SK-MEL-5 (cell line): ENCODE measurements around the gene EMC9. TPM values are rescaled to one million over a fixed set of nuclear protein-coding genes. Genes with fewer than 3 reads are reported as not detected.

Experiments
- DNase-seq: peaks from one replicate; pipeline ENCODE4 v3.0.0-alpha.2; 2016; ENCODE audit warnings: low read depth, low spot score
- in situ Hi-C: cut with HindIII; loops from 2 replicates; pipeline ENCODE4 v1.10.0; 2016; ENCODE audit warnings: low sequenced_read_pairs, high pct_unique_total_duplicates, low pct_unique_long_range_greater_than_20kb
- total RNA-seq: library from RNA; depleted of rRNA; stranded (reverse); fragments of >200 nt; shearing (Covaris generic); gene quantifications from 2 replicates; pipeline ENCODE4 v1.2.3, GENCODE V29; 2014

EMC9 gene
- total RNA-seq, 1 experiment from 2014 or later = 13.9 TPM

DNA sequence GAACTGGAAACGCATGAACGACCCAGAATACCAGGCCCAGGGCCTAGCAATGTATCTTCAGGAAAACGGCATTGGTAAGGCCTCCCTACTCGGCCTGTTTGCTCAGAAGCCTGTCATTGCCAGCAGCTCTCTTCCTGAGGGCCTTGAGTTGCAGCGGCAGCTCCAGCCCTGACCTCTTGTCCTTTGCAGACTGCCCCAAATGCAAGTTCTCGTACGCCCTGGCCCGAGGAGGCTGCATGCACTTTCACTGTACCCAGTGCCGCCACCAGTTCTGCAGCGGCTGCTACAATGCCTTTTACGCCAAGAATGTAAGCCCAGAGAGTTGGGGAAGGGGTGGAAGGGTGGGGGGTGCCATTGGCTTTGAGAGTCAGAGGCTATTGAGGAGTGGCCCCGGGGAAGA lies 15.9 kb upstream of the EMC9 start:
- in situ Hi-C loops = no loop called here
- DNase-seq = no peak

DNA sequence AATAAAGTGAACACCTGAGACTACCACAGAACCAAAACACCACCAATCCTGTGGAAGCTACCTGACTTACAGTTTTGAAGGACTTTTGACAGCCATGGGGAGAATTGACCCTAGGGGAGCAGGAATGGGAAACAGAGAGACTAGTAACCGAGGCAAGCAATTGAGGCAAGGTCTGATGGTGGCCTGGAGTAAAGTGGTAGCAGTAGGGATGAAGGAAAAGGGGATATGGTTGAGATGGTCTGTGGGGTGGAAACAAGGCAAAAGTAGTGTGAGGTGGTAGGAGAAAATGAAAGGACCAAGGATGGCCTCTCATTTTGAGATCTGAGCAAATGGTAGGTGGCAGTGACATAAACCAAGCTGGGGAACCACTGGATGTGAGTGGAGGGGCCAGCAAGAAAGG lies 15.4 kb upstream of the EMC9 start:
- in situ Hi-C loops = no loop called here
- no peak for DNase-seq

DNA sequence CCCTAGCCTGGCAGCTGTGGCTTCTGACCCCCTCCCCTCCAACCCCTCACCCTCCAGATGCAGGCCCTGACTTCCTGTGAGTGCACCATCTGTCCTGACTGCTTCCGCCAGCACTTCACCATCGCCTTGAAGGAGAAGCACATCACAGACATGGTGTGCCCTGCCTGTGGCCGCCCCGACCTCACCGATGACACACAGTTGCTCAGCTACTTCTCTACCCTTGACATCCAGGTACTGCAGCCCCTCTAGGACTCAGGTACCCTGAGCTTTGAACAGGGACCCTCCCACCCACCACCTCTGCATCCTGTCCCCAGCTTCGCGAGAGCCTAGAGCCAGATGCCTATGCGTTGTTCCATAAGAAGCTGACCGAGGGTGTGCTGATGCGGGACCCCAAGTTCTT lies 13.7 kb upstream of the EMC9 start:
- DNase-seq = no peak
- in situ Hi-C loops = no loop called here

DNA sequence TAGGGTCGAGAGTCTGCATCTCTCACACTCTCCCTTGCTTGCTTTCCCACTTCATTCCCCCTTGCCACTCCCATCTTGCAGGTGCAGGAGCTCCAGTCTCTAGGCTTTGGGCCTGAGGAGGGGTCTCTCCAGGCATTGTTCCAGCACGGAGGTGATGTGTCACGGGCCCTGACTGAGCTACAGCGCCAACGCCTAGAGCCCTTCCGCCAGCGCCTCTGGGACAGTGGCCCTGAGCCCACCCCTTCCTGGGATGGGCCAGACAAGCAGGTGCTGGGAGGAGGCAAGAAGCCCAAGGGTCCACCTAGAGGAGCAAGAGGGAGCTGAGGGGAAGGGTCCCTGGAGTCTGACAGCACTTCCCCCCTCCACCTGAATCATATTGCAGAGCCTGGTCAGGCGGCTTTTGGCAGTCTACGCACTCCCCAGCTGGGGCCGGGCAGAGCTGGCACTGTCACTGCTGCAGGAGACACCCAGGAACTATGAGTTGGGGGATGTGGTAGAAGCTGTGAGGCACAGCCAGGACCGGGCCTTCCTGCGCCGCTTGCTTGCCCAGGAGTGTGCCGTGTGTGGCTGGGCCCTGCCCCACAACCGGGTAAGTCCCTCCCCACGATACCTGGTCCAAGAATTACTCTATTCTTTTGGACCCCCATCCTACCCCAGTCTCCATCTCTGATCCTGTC lies 10.2 kb upstream of the EMC9 start:
- no peak for DNase-seq
- in situ Hi-C loops = no loop called here

DNA sequence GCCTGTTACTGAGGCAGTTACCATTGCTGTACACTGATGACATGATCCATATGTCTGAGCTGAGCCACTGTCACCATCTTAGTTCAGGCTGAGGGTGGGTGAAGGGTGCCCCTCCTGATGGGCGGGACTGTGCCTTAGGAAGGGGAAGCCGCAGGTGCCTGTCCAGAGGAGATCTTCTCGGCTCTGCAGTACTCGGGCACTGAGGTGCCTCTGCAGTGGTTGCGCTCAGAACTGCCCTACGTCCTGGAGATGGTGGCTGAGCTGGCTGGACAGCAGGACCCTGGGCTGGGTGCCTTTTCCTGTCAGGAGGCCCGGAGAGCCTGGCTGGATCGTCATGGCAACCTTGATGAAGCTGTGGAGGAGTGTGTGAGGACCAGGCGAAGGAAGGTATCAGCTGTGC lies 9.6 kb upstream of the EMC9 start:
- DNase-seq = no peak
- in situ Hi-C loops = no loop called here

DNA sequence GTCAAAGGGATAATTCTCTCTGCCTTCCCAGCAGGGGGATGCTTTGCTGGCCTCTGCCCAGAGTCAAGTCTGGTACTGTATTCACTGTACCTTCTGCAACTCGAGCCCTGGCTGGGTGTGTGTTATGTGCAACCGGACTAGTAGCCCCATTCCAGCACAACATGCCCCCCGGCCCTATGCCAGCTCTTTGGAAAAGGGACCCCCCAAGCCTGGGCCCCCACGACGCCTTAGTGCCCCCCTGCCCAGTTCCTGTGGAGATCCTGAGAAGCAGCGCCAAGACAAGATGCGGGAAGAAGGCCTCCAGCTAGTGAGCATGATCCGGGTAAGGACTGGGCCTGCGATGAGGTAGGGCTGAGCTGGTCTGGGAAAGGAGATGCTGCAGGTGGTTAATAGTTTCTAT lies 9.2 kb upstream of the EMC9 start:
- no peak for DNase-seq
- in situ Hi-C loops = no loop called here

DNA sequence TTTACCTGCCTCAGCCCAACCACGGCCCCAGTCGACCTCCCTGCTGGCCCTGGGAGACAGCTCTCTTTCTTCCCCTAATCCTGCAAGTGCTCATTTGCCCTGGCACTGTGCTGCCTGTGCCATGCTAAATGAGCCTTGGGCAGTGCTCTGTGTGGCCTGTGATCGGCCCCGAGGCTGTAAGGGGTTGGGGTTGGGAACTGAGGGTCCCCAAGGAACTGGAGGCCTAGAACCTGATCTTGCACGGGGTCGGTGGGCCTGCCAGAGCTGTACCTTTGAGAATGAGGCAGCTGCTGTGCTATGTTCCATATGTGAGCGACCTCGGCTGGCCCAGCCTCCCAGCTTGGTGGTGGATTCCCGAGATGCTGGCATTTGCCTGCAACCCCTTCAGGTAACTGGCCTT lies 8.7 kb upstream of the EMC9 start:
- DNase-seq = no peak
- in situ Hi-C loops = no loop called here

DNA sequence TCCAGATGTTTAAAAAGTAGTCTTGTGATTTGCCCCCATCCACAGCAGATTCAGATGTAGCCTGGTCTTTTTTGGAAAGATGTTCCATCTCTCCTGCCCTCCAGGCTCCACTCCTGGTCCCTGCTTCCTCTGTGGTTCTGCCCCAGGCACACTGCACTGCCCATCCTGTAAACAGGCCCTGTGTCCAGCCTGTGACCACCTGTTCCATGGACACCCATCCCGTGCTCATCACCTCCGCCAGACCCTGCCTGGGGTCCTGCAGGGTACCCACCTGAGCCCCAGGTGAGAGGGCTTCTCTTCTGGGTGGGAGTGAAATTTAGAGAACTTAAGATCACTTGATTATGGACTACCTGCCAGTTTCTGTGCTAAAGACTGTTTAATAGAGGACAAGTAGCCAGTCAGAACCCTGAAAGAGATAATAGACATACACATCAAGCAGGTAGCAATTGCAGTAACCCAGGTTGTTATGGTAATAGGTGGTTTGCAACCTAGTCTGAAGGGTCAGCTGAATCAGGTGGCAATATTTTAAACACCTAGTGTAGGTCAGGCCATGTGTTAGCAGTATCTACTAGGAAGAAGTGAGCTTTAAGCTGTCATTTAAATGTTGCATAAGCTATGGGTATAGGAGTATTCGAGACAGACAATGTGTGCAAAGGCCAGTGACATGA lies 8.0 kb upstream of the EMC9 start:
- in situ Hi-C loops = no loop called here
- no peak for DNase-seq

DNA sequence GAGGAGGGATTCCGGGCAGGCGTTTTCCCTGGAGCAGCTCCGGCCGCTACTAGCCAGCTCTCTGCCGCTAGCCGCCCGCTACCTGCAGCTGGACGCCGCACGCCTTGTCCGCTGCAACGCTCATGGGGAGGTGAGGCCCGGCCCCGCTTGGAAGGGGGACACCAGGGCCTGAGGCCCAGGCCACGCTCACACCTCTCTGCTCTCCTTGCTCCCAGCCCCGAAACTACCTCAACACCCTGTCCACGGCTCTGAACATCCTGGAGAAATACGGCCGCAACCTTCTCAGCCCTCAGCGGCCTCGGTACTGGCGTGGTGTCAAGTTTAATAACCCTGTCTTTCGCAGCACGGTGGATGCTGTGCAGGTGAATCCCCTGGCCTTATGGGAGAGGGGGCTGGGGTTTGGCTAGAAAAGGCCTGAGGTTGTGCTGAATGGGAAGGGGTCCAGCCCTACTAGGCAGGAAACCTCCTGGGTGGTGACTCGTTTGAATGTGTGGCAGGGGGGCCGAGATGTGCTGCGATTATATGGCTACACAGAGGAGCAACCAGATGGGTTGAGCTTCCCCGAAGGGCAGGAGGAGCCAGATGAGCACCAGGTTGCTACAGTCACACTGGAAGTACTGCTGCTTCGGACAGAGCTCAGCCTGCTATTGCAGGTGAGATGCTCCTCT lies 6.5 kb upstream of the EMC9 start:
- in situ Hi-C loops = no loop called here

DNA sequence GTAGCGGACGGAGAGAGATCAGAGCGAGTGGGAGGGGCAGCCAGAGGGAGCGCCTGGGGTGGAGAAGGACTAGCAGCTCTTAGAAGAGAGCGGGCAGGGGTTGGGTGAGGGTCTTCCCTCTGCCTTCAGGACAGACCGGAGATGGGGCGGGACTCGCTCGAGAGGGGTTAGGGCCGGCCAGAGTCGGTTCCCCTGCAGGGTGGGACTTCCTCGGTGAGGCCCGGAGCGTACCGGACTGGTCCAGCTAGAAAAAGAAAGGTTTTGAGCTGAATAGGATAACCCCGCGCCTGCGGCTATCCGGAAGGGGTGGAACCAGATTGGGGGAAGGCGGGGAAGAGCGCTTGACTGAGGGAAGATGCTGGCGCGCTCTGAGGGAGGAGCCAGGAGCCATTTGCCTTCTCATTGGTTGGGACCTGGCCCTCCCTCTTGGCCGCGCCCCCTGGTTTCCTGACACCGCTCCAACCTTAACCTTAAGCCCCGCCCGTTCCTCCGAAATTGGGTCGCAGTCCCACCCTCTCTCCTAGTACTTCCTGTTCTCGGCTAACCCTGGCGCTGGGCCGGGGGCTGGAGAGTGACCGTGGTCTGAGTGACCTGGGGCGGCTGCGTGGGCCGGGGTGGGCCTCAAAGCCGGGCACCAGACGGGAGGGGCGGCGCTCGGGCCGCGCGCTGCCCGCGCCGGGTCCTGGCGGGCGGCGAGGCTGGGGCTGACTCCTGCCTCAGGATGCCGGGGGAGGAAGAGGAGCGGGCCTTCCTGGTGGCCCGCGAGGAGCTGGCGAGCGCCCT lies 5.8 kb upstream of the EMC9 start, which contains the start of gene RNF31:
RNF31 (plus strand) TSS at position 521 of the 783 bp plus-strand sequence; CDS start at position 722, 201 bp downstream.
- in situ Hi-C loops = no loop called here
- peak; percentile 97 for DNase-seq

More for the DNA sequence above, 6.5 kb upstream of the EMC9 start:
- no peak for DNase-seq

DNA sequence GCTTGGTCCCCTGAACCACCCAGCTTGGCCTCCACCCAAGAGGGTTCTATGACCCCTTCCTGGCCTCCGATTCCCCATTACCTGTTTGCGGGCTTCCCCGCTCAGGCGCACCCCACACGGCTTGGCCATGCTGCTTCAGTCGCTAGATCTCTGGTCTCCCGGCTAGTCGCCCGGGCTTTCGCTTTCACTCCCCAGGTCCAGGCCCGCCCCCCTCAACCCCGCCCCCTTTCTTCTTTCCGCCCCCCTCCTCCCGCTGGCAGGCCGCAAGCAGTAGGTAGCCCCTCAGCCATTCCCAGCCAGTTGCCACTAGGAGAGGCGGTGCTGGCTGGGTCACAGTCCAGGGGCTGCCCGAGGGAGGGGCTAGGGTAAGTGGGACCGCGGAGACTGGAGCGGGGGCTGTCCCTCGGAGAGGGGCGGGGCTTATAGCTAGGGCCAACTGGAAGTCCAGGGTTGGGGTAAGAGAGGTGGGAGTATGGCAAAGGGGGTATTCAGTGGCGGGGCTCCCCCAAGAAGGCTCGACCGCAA lies 5.1 kb upstream of the EMC9 start, which contains the start of gene PSME2:
PSME2 (minus strand) TSS at position 158 of the 525 bp plus-strand sequence; CDS start at position 129, 29 bp downstream.
- DNase-seq = peak; percentile 97
- in situ Hi-C loops = no loop called here

DNA sequence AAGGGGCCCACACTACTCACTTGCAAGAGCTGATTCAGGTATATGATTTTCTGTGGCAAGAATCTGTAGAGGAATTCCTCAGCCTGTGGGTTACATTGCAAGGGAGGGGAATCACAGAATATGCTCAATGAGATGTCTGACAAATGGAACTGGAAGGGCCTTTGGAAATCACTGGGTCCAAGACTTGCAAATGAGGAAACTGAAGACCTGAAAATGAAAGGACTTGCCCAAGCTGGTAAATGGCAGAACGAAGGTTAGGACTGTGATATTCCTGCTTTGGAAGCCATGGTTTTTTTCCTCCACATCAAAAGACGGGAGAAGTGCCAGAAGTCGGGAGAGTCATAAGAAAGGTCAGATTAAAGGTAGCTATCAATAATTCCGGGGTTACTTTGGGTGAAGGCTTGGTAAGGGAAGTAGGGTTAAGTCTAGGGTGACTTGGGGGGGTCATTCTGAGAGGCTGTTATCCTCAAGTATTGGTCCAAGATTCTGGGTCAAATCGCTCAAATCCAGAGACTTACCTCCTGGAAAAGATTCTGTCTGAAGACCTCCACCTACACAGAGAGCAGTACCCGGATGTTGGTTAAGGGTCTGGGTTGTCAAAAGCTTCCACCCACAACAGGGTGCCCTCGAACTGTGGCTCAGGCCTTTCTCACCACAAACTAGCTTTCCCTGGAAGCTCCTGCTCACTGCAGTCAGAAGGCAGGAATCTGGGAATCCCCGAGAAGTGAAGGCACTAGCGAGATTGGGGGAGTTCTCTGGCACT lies 4.5 kb upstream of the EMC9 start:
- DNase-seq = no peak
- in situ Hi-C loops = no loop called here

DNA sequence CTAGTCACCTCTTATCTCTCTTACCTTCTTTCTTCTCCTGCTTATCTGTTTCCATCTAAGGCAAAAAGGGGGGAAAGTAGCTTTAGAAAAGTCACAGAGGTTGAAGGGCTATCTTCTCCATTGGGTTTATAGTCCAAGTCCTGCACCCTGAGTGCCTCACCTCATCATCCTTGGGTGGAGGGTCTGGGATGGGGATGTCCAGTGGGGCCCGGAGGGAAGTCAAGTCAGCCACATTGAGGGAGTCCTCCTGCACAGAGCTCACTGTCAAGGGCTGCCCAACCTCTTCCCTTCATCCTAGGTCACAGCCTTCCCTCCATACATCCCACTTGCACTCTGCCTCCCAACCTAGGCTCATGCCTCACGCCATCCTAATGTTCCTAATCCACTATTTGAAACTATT lies 3.8 kb upstream of the EMC9 start:
- in situ Hi-C loops = no loop called here
- no peak for DNase-seq

DNA sequence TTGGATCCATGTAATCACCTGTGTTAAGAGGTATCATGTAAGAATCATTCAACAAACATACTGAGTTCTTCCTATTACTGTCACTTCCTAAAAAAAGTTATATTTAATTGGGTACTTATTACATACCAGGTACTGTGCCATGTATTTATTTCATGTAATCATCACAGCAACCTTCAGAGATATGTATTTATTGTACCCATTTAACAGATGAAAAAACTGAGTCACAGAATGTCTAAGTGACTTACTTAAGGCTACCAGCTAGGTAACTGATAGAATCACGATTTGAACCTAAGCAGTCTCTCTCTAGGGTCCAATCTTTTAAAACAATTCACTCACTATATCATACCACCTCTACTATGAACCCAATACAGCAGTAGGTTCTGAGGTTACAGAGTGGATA lies 3.1 kb upstream of the EMC9 start:
- in situ Hi-C loops = no loop called here
- no peak for DNase-seq

DNA sequence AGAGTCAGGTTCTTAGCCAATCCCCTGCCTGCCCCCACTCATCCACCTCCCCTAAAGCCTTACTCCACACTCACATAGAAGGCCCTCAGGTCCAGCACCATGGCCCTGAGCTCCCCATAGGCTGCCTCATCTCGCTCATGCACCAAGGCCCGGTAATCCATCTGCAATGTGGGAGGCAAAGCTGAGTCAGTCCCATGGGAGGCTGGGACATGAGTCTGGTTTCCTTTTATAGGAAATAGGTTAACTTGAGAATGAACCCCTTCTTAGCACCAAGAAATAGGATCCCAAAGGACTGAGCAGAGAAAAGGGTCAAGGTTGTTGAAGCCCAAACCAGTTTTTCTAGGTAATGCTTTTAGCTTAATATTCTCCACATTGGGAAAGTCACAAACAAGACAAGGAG lies 2.1 kb upstream of the EMC9 start:
- no peak for DNase-seq
- in situ Hi-C loops = no loop called here

DNA sequence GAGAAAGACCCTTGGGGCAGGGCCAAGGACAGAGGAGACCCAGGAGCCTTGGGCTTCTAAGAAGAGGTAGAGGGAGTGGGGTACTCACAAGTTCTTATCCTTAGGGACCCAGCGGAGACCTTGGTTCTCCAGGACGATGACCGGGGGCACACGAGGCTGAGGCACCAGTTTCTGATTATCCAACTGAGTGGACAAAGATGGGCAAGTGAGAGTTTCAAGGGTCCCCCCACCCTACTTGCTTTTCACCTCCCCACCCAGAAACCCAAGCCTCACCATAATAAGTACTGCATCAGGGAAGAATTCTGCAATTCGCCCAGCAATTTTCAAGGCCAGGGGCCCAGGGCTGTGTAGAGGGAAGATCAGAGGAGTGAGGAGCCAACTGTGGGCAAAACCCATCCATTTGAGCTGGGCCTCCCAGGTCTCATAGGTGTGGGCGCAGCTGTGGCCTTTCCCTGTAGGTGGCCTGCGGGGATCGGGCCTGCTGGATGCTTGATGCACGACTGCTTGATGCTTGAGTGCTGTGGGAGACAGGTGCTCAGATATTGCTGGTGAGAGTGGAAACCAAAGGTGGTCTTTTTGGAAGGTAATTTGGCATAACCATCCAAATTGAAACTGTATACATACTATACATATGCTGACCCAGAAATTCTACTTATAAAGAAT lies 2.0 kb downstream of the EMC9 start:
- DNase-seq = no peak
- in situ Hi-C loops = no loop called here
